Testis (tissue), 3 donors: ENCODE data around the gene SPAG17. TPM values are rescaled to one million over a fixed set of nuclear protein-coding genes. Genes with fewer than 3 reads are reported as not detected.

Source experiments
- DNase-seq: peaks from one replicate; pipeline ENCODE4 v3.0.0-alpha.2; 2019
- H3K27ac ChIP-seq, 2 donors: fragments of 200-600 bp; sonication (generic); one replicate each; pipeline ENCODE4 v1.5.1; 2019
- H3K27me3 ChIP-seq: fragments of 200-600 bp; sonication (generic); one replicate; pipeline ENCODE4 v1.5.1; 2019
- H3K36me3 ChIP-seq: fragments of 200-600 bp; sonication (generic); one replicate; pipeline ENCODE4 v1.5.1; 2017; ENCODE audit warnings: low read depth; ENCODE audit errors: missing control alignments
- H3K4me1 ChIP-seq: fragments of 200-600 bp; sonication (generic); one replicate; pipeline ENCODE4 v1.5.1; 2019
- H3K4me3 ChIP-seq, 2 donors: fragments of 200-600 bp; sonication (generic); one replicate each; pipeline ENCODE4 v1.5.1; 2017 to 2019
- H3K9me3 ChIP-seq: fragments of 200-600 bp; sonication (generic); one replicate; pipeline ENCODE4 v1.5.1; 2017
- CTCF ChIP-seq, 3 experiments: fragments of 450-650 bp in 2 of 3; fragments of 200-600 bp in 1 of 3; sonication (generic) in 1 of 3; IDR thresholded peaks; one replicate each; pipeline ENCODE4 v1.5.1; 2016 to 2019; ENCODE audit warnings: antibody characterized with exemption in 3 of 3, mild to moderate bottlenecking in 2 of 3, moderate library complexity in 1 of 3
- POLR2A ChIP-seq: fragments of 450-650 bp; IDR thresholded peaks from one replicate; pipeline ENCODE4 v1.6.1; 2017; ENCODE audit warnings: antibody characterized with exemption, mild to moderate bottlenecking, moderate library complexity
- WGBS, 2 donors: methylation state at CpG; one replicate each; pipeline ENCODE4 v1.1.5; 2018; 5-methylcytosine and 5-hydroxymethylcytosine counted together
- intact Hi-C: fragments of 100-400 bp; cut with DNase I; formaldehyde crosslinking; loops from one replicate; pipeline ENCODE4 v1.15.1; 2023; ENCODE audit warnings: low total_unique reads
- polyA plus RNA-seq: library from polyadenylated mRNA; stranded (reverse); fragments of 350-450 nt; fragmentation: Illumina TruSeq; extraction: RNeasy Lipid Tissue Mini Kit (QIAGEN cat#74804); gene quantifications from one replicate; pipeline ENCODE4 v1.2.3, GENCODE V29; 2014; ENCODE audit warnings: low read depth, low replicate concordance; ENCODE audit not compliant: insufficient read depth
- total RNA-seq, 2 donors: library from RNA; depleted of rRNA; stranded (reverse); fragments of >200 nt; gene quantifications; one replicate each; pipeline ENCODE4 v1.2.3, GENCODE V29; 2016

The SPAG17 gene
- total and polyA plus RNA-seq, 3 donors from 2014 or later, result 34.6 to 95.7 (median 38.7) TPM

DNA sequence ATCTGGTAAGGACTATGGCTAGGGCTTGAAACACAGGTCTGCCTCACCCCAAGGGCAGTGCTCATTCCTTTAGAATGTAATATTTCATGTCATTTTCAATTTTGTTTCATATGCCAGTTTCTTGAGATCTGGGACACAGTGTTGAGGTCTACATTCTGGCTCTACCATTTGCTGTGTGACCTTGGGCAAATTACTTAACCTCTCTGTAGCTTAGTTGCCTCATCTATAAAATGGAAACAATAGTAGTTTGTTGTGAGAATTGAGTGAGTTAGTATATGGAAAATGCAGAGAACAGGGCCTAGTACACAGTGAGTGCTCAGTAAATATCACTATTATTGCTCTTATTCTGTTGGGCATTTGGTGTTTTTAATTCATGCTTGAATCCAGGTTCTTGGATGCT is 171.1 kb downstream of the SPAG17 start:
- TF ChIP-seq CTCF (IDR thresholded peaks at IDR 0.05) (no peak), POLR2A (no peak)
- H3K4me3 ChIP-seq, result no peak overlapping the region
- H3K9me3 ChIP-seq, result no peaks in the 10 kb centered on the region
- intact Hi-C loops, result no loop called here
- no peaks in the 10 kb centered on the region for H3K4me1 ChIP-seq
- DNase-seq, result no peak
- H3K27me3 ChIP-seq, result no peaks in the 10 kb centered on the region
- H3K36me3 ChIP-seq, result no peaks in the 10 kb centered on the region
- H3K27ac ChIP-seq, result no peak overlapping the region

- Histone ChIP-seq H3K27ac (no peak overlapping the region), H3K4me3 (no peak overlapping the region), H3K4me1 (no peaks in the 10 kb centered on the region), H3K27me3 (no peaks in the 10 kb centered on the region), H3K36me3 (no peaks in the 10 kb centered on the region), H3K9me3 (no peaks in the 10 kb centered on the region)
- no peak for TF ChIP-seq CTCF (IDR thresholded peaks at IDR 0.05)
- WGBS, 2 donors, result 82% methylated on average over 6 of the region's 6 CpGs
- DNase-seq, result no peak
- intact Hi-C loops, result no loop called here
Observed at GRCh38 chr1:118013336-118013735, 171.7 kb downstream of the SPAG17 start.

- no peak for DNase-seq
- Histone ChIP-seq H3K27me3 (no peaks in the 10 kb centered on the region), H3K27ac (no peak overlapping the region), H3K36me3 (no peaks in the 10 kb centered on the region), H3K4me3 (no peak overlapping the region), H3K9me3 (no peaks in the 10 kb centered on the region), H3K4me1 (no peaks in the 10 kb centered on the region)
- TF ChIP-seq POLR2A, result no peak
- TF ChIP-seq CTCF (IDR thresholded peaks at IDR 0.05), result no peak
- WGBS, 2 donors, result 88 to 92% methylated on average over 5 to 6 of the region's 6 CpGs
- intact Hi-C loops, result no loop called here
Observed at GRCh38 chr1:118012515-118013124, 172.4 kb downstream of the SPAG17 start.

DNA sequence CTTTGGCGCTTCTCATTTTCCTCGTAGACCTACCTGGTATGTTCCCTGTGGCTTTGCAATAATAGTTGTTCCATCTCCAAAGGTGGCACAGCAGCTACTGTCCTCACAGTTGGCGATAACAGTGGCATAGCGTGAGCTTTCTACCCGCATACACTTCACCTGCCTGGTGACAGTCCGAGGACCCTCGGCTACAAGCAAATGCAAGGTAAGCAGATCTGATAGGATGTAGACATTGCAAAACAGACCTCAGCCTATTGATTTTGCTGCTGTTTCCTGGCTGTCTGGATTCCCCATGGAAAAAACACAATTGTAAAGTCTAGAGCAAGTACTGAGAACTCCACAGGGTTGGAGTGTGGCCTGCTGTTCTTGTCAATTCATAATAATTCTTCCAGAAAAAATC is 177.0 kb downstream of the SPAG17 start:
- 87 to 95% methylated on average over 7 of the region's 7 CpGs for WGBS, 2 donors
- intact Hi-C loops, result no loop called here

More for the DNA sequence above, 177.0 kb downstream of the SPAG17 start:
- Histone ChIP-seq H3K36me3 (no peaks in the 10 kb centered on the region), H3K27ac (no peak overlapping the region), H3K9me3 (no peaks in the 10 kb centered on the region), H3K4me1 (no peaks in the 10 kb centered on the region), H3K4me3 (no peak overlapping the region), H3K27me3 (no peaks in the 10 kb centered on the region)
- TF ChIP-seq CTCF (IDR thresholded peaks at IDR 0.05), result no peak
- no peak for TF ChIP-seq POLR2A
- no peak for DNase-seq
